ENCODE data around the gene ITSN1.

- TF ChIP-seq CTCF (IDR thresholded peaks at IDR 0.05) = no peak
- TF ChIP-seq POLR2A (IDR thresholded peaks at IDR 0.05) = no peak
Observed at GRCh38 chr21:33666153-33666552, 23.9 kb downstream of the ITSN1 start.

All from body of pancreas (tissue), 4 donors.